CD4-positive, alpha-beta memory T cell (primary cell): ENCODE results near the gene NENF. TPM values are rescaled to one million over a fixed set of nuclear protein-coding genes. Genes with fewer than 3 reads are reported as not detected.
A peak's percentile ranks its signal among the peaks of the same experiment; 100 is the strongest.

Source experiments
- CTCF ChIA-PET: fragments of 350-600 bp; sonication (Branson Sonifier 250); formaldehyde crosslinking; loops from one replicate; lab custom pipeline; 2021; ENCODE audit warnings: inconsistent platforms; ENCODE audit not compliant: partially characterized antibody; lab: Charles Lee
- POLR2A ChIA-PET: fragments of 350-600 bp; sonication (Branson Sonifier 250); formaldehyde crosslinking; loops from one replicate; lab custom pipeline; 2021; ENCODE audit not compliant: partially characterized antibody; lab: Charles Lee
- DNase-seq, 5 donors: peaks; one replicate each; pipeline versions ENCODE4 v3.0.0 to v3.0.0-alpha.2; 2020 to 2022; ENCODE audit warnings: mixed read lengths in 1 of 5
- H3K27ac ChIP-seq: one replicate; pipeline ENCODE4 v1.7.0; 2013; ENCODE audit warnings: low read depth, low read length
- H3K27me3 ChIP-seq: 2 replicates; pipeline ENCODE4 v1.7.0; 2013; ENCODE audit warnings: mild to moderate bottlenecking, low read length, moderate library complexity; ENCODE audit not compliant: insufficient read depth
- H3K36me3 ChIP-seq: 2 replicates; pipeline ENCODE4 v1.7.0; 2013; ENCODE audit warnings: mild to moderate bottlenecking, low read length, moderate library complexity; ENCODE audit not compliant: insufficient read depth
- H3K4me1 ChIP-seq: 2 replicates; pipeline ENCODE4 v1.7.0; 2013; ENCODE audit warnings: mild to moderate bottlenecking, low read length, moderate library complexity; ENCODE audit not compliant: insufficient read depth
- H3K4me3 ChIP-seq, 2 donors: one replicate each; pipeline ENCODE4 v1.7.0; 2013; ENCODE audit warnings: low read length in 2 of 2, mild to moderate bottlenecking in 1 of 2
- H3K9me3 ChIP-seq, 2 donors: one replicate each; pipeline ENCODE4 v1.7.0; 2013; ENCODE audit warnings: low read length in 2 of 2, control low read depth in 1 of 2; ENCODE audit not compliant: control insufficient read depth in 1 of 2
- H3K27ac Mint-ChIP-seq, 7 donors: one replicate each; pipeline ENCODE4 v1.8.0; 2020 to 2021; ENCODE audit warnings: mixed read lengths in 7 of 7, mild to moderate bottlenecking in 6 of 7, inconsistent platforms in 3 of 7, moderate library complexity in 3 of 7
- H3K27me3 Mint-ChIP-seq, 2 donors: one replicate each; pipeline ENCODE4 v1.8.0; 2020 to 2021; ENCODE audit warnings: mixed read lengths in 2 of 2
- H3K36me3 Mint-ChIP-seq, 2 donors: one replicate each; pipeline ENCODE4 v1.8.0; 2020 to 2021; ENCODE audit warnings: mixed read lengths in 2 of 2, inconsistent platforms in 1 of 2, mild to moderate bottlenecking in 1 of 2
- H3K4me1 Mint-ChIP-seq, 4 donors: one replicate each; pipeline ENCODE4 v1.8.0; 2020 to 2021; ENCODE audit warnings: mixed read lengths in 4 of 4, mild to moderate bottlenecking in 1 of 4
- H3K4me3 Mint-ChIP-seq, 8 donors: one replicate each; pipeline ENCODE4 v1.8.0; 2020 to 2021; ENCODE audit warnings: mixed read lengths in 8 of 8, mild to moderate bottlenecking in 7 of 8, moderate library complexity in 6 of 8, inconsistent platforms in 3 of 8
- H3K9me3 Mint-ChIP-seq, 8 donors: one replicate each; pipeline ENCODE4 v1.8.0; 2020 to 2021; ENCODE audit warnings: mixed read lengths in 8 of 8, mild to moderate bottlenecking in 5 of 8, inconsistent platforms in 3 of 8, moderate library complexity in 1 of 8
- intact Hi-C: fragments of 100-400 bp; cut with micrococcal nuclease; formaldehyde crosslinking; loops from one replicate; pipeline ENCODE4 v1.15.1; 2023
- polyA plus RNA-seq, 2 donors: library from polyadenylated mRNA; unstranded; fragments of 300-500 nt; fragmentation: Illumina TruSeq; gene quantifications; one replicate each; pipeline ENCODE4 v1.2.3, GENCODE V29; 2021
- total RNA-seq, 2 experiments: library from RNA; stranded (reverse); gene quantifications; one replicate each; pipeline ENCODE4 v1.2.3, GENCODE V29; 2021

Gene NENF
- total and polyA plus RNA-seq, 4 experiments from 2014 or later = 18.7 to 76.2 (median 31.8) TPM

- Histone ChIP-seq H3K9me3 (no peaks in the 10 kb centered on the region), H3K36me3 (peaks cover 5% of the 10 kb centered on the region), H3K27ac (no peak overlapping the region), H3K27me3 (no peaks in the 10 kb centered on the region), H3K4me3 (no peak overlapping the region), H3K4me1 (no peaks in the 10 kb centered on the region)
- Mint-ChIP-seq H3K9me3 (peaks cover 0 to 15% (median 9%) of the 10 kb centered on the region in 8 donors), H3K4me1 (peaks cover 0 to 9% (median 5%) of the 10 kb centered on the region in 4 donors), H3K4me3 (no peak overlapping the region), H3K36me3 (peaks cover 56 to 61% of the 10 kb centered on the region in 2 donors), H3K27ac (no peak overlapping the region), H3K27me3 (no peaks in the 10 kb centered on the region)
- POLR2A ChIA-PET = no interaction called here
- CTCF ChIA-PET = no interaction called here
- no peak for DNase-seq
- intact Hi-C loops = no loop called here
These were observed 31.7 kb upstream of the NENF start for GRCh38 chr1:212401042-212401441.

GRCh38 chr1:212401838-212402582 is 30.7 kb upstream of the NENF start:
- DNase-seq = no peak
- Histone ChIP-seq H3K36me3 (peaks cover 11% of the 10 kb centered on the region), H3K27ac (no peak overlapping the region), H3K27me3 (no peaks in the 10 kb centered on the region), H3K4me1 (no peaks in the 10 kb centered on the region), H3K4me3 (no peak overlapping the region), H3K9me3 (no peaks in the 10 kb centered on the region)
- CTCF ChIA-PET = no interaction called here
- Mint-ChIP-seq H3K27me3 (no peaks in the 10 kb centered on the region), H3K27ac (peak overlapping the region in 1 of 7 donors; percentile 41), H3K4me1 (peaks cover 0 to 9% (median 5%) of the 10 kb centered on the region in 4 donors), H3K9me3 (peaks cover 0 to 5% (median 2%) of the 10 kb centered on the region in 8 donors), H3K4me3 (no peak overlapping the region), H3K36me3 (peaks cover 55% of the 10 kb centered on the region in 2 donors)
- intact Hi-C loops = no loop called here
- POLR2A ChIA-PET = no interaction called here

- no peak overlapping the region for H3K4me3 ChIP-seq
- intact Hi-C loops = no loop called here
- Mint-ChIP-seq H3K9me3 (peaks cover 0 to 4% (median 0%) of the 10 kb centered on the region in 8 donors), H3K27ac (peak overlapping the region in 1 of 7 donors; percentile 36), H3K27me3 (no peaks in the 10 kb centered on the region), H3K36me3 (peaks cover 53 to 55% of the 10 kb centered on the region in 2 donors), H3K4me3 (no peak overlapping the region), H3K4me1 (peaks cover 0 to 9% (median 6%) of the 10 kb centered on the region in 4 donors)
- peaks cover 11% of the 10 kb centered on the region for H3K36me3 ChIP-seq
- no peaks in the 10 kb centered on the region for H3K4me1 ChIP-seq
- no peaks in the 10 kb centered on the region for H3K27me3 ChIP-seq
- DNase-seq = no peak
- no peak overlapping the region for H3K27ac ChIP-seq
- CTCF ChIA-PET = no interaction called here
- no peaks in the 10 kb centered on the region for H3K9me3 ChIP-seq
- POLR2A ChIA-PET = no interaction called here
These were observed 29.9 kb upstream of the NENF start for GRCh38 chr1:212402666-212403321.

- Mint-ChIP-seq H3K27me3 (no peaks in the 10 kb centered on the region), H3K9me3 (no peaks in the 10 kb centered on the region), H3K4me3 (no peak overlapping the region), H3K36me3 (peaks cover 40 to 58% of the 10 kb centered on the region in 2 donors), H3K27ac (no peak overlapping the region), H3K4me1 (peaks cover 16 to 38% (median 23%) of the 10 kb centered on the region in 4 donors)
- Histone ChIP-seq H3K4me1 (peaks cover 19% of the 10 kb centered on the region), H3K27ac (no peak overlapping the region), H3K9me3 (no peaks in the 10 kb centered on the region), H3K4me3 (no peak overlapping the region), H3K36me3 (peaks cover 25% of the 10 kb centered on the region), H3K27me3 (no peaks in the 10 kb centered on the region)
- intact Hi-C loops = no loop called here
- CTCF ChIA-PET = interaction anchor here (1.2 kb wide), 1 partner anchor 46 kb away, joined by 7 read pairs; no protein-coding TSS in a partner anchor
- no peak for DNase-seq
- POLR2A ChIA-PET = no interaction called here
These were observed 22.4 kb upstream of the NENF start for GRCh38 chr1:212410231-212410820.

- intact Hi-C loops = no loop called here
- Histone ChIP-seq H3K9me3 (no peaks in the 10 kb centered on the region), H3K4me1 (peaks cover 19% of the 10 kb centered on the region), H3K4me3 (no peak overlapping the region), H3K27me3 (no peaks in the 10 kb centered on the region), H3K27ac (no peak overlapping the region), H3K36me3 (peaks cover 15% of the 10 kb centered on the region)
- peak overlapping the region in 2 of 7 donors; percentile 51 to 88 for H3K27ac Mint-ChIP-seq
- H3K4me3 Mint-ChIP-seq = peak overlapping the region in 2 of 8 donors; percentile 57 to 96
- no peaks in the 10 kb centered on the region for H3K9me3 Mint-ChIP-seq
- H3K4me1 Mint-ChIP-seq = peaks cover 17 to 38% (median 24%) of the 10 kb centered on the region in 4 donors
- DNase-seq = no peak
- POLR2A ChIA-PET = no interaction called here
- CTCF ChIA-PET = interaction anchor here (1.9 kb wide), 1 partner anchor 44 kb away, joined by 4 read pairs; no protein-coding TSS in a partner anchor
- H3K36me3 Mint-ChIP-seq = peaks cover 34 to 42% of the 10 kb centered on the region in 2 donors
- H3K27me3 Mint-ChIP-seq = no peaks in the 10 kb centered on the region
These were observed 20.3 kb upstream of the NENF start for GRCh38 chr1:212412374-212412773.

- no peaks in the 10 kb centered on the region for H3K9me3 ChIP-seq
- H3K4me3 Mint-ChIP-seq = peak overlapping the region; percentile 87 to 97 (median 96)
- DNase-seq = no peak
- H3K27ac ChIP-seq = peak overlapping the region; percentile 71
- no peaks in the 10 kb centered on the region for H3K9me3 Mint-ChIP-seq
- H3K4me1 Mint-ChIP-seq = peaks cover 16 to 38% (median 24%) of the 10 kb centered on the region in 4 donors
- H3K27me3 Mint-ChIP-seq = no peaks in the 10 kb centered on the region
- H3K4me3 ChIP-seq = peak overlapping the region; percentile 90 to 92
- H3K36me3 ChIP-seq = peaks cover 15% of the 10 kb centered on the region
- peaks cover 24 to 33% of the 10 kb centered on the region in 2 donors for H3K36me3 Mint-ChIP-seq
- no peaks in the 10 kb centered on the region for H3K27me3 ChIP-seq
- intact Hi-C loops = loop anchor here (1.0 kb wide), 2 partner anchors 18 to 128 kb away; partner anchors contain the start of gene NENF
- peak overlapping the region; percentile 45 to 96 (median 89) for H3K27ac Mint-ChIP-seq
- H3K4me1 ChIP-seq = peaks cover 19% of the 10 kb centered on the region
- CTCF ChIA-PET = interaction anchor here (1.2 to 1.9 kb wide), 3 partner anchors 42 to 343 kb away, joined by 3 to 4 read pairs (median 3); no protein-coding TSS in a partner anchor
- POLR2A ChIA-PET = interaction anchor here (0.6 to 1.6 kb wide), 4 partner anchors 19 to 687 kb away, joined by 3 to 7 read pairs (median 4); partner anchors contain the start of genes DTL, INTS7 and NENF
These were observed 18.8 kb upstream of the NENF start for GRCh38 chr1:212413902-212414327.
